ENCODE results near the gene AGBL1. TPM values are rescaled to one million over a fixed set of nuclear protein-coding genes. Genes with fewer than 3 reads are reported as not detected.

Gene AGBL1
- total RNA-seq, 1 experiment from 2014 or later: not detected

GRCh38 chr15:86284635-86285034 is 205.0 kb downstream of the AGBL1 start:
- Histone ChIP-seq H3K9me3 (ENCODE audit: control insufficient read depth, low read depth, low read length) (no peaks in the 10 kb centered on the region), H4K5ac (ENCODE audit: insufficient read length, low read depth, low read length) (no peak overlapping the region), H3K23me2 (ENCODE audit: insufficient read length, low read depth, low read length, poor library complexity, severe bottlenecking) (no peaks in the 10 kb centered on the region), H4K20me1 (ENCODE audit: control insufficient read depth, insufficient read depth, insufficient read length) (no peaks in the 10 kb centered on the region), H3K79me1 (ENCODE audit: insufficient read depth, low read depth, low read length, poor library complexity, severe bottlenecking) (no peaks in the 10 kb centered on the region), H3K18ac (ENCODE audit: insufficient read length, low read depth, low read length) (no peak overlapping the region), H3T11ph (ENCODE audit: low read length) (no peak overlapping the region), H3K56ac (ENCODE audit: insufficient read length, low read depth, low read length) (no peak overlapping the region), H3K27me3 (ENCODE audit: insufficient read depth, low read length) (no peaks in the 10 kb centered on the region), H2BK12ac (ENCODE audit: insufficient read length, low read depth, low read length) (no peak overlapping the region), H3K79me2 (ENCODE audit: insufficient read depth, low read length) (no peaks in the 10 kb centered on the region), H2BK120ac (ENCODE audit: low read depth, low read length, poor library complexity, severe bottlenecking) (no peak overlapping the region), H2BK20ac (ENCODE audit: low read depth, low read length, poor library complexity, severe bottlenecking) (no peak overlapping the region), H3K23ac (ENCODE audit: insufficient read length, low read depth, low read length) (no peak overlapping the region), H2BK5ac (ENCODE audit: insufficient read length, low read length) (no peak overlapping the region), H2AK5ac (ENCODE audit: insufficient read length, low read length) (no peak overlapping the region), H3K4me1 (ENCODE audit: insufficient read depth, low read length) (0 out of 2 replicates have a peak, but pooled peaks cover 1% of the 10 kb centered on the region), H3K4me2 (ENCODE audit: insufficient read depth, insufficient read length, low read length) (no peak overlapping the region), H3K9ac (ENCODE audit: extremely low read depth, insufficient read length, low read length) (no peak overlapping the region), H3K4ac (ENCODE audit: low read depth, low read length) (no peak overlapping the region), H4K91ac (ENCODE audit: insufficient read length, low read depth, low read length) (no peak overlapping the region), H4K8ac (replicated peaks; ENCODE audit: insufficient read length, low read depth, low read length) (no peak overlapping the region), H3K14ac (ENCODE audit: insufficient read depth, low read length) (no peak overlapping the region), H2AFZ (ENCODE audit: low read length) (no peak overlapping the region), H3K27ac (ENCODE audit: insufficient read length, low read depth, low read length) (no peak overlapping the region), H2BK15ac (ENCODE audit: low read depth, low read length) (no peak overlapping the region)
- Mint-ChIP-seq H3K9me3 (peaks cover 4 to 5% of the 10 kb centered on the region in 2 experiments; a peak in 3 of 5 replicates), H3K27me3 (ENCODE audit: low read depth) (no peaks in the 10 kb centered on the region), H3K36me3 (ENCODE audit: insufficient read depth in 1 of 3, low read depth in 3 of 3) (peaks cover 0 to 3% (median 2%) of the 10 kb centered on the region in 3 experiments; a peak in 4 of 7 replicates), H3K4me1 (peaks cover 5 to 18% of the 10 kb centered on the region in 2 experiments), H3K27ac (peak overlapping the region in 1 of 3 experiments; percentile 50; a peak in 2 of 7 replicates), H3K4me3 (no peak overlapping the region)
- no peak for DNase-seq
- TF ChIP-seq, protein P1, sequence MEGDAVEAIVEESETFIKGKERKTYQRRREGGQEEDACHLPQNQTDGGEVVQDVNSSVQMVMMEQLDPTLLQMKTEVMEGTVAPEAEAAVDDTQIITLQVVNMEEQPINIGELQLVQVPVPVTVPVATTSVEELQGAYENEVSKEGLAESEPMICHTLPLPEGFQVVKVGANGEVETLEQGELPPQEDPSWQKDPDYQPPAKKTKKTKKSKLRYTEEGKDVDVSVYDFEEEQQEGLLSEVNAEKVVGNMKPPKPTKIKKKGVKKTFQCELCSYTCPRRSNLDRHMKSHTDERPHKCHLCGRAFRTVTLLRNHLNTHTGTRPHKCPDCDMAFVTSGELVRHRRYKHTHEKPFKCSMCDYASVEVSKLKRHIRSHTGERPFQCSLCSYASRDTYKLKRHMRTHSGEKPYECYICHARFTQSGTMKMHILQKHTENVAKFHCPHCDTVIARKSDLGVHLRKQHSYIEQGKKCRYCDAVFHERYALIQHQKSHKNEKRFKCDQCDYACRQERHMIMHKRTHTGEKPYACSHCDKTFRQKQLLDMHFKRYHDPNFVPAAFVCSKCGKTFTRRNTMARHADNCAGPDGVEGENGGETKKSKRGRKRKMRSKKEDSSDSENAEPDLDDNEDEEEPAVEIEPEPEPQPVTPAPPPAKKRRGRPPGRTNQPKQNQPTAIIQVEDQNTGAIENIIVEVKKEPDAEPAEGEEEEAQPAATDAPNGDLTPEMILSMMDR (conservative IDR thresholded peaks at IDR 0.05): no peak

Measured in H9 (cell line).